NCI-H345 (cell line): ENCODE measurements around the gene KCNG4.
"Not testable (repeated sequence)": the region's sequence is repeated elsewhere in the genome, so short reads cannot be mapped to it uniquely, and the experiment has no call there.

Source experiments
- DNase-seq: peaks from one replicate; lab custom pipeline; 2025; lab: John Stamatoyannopoulos, UW

Gene KCNG4

DNA sequence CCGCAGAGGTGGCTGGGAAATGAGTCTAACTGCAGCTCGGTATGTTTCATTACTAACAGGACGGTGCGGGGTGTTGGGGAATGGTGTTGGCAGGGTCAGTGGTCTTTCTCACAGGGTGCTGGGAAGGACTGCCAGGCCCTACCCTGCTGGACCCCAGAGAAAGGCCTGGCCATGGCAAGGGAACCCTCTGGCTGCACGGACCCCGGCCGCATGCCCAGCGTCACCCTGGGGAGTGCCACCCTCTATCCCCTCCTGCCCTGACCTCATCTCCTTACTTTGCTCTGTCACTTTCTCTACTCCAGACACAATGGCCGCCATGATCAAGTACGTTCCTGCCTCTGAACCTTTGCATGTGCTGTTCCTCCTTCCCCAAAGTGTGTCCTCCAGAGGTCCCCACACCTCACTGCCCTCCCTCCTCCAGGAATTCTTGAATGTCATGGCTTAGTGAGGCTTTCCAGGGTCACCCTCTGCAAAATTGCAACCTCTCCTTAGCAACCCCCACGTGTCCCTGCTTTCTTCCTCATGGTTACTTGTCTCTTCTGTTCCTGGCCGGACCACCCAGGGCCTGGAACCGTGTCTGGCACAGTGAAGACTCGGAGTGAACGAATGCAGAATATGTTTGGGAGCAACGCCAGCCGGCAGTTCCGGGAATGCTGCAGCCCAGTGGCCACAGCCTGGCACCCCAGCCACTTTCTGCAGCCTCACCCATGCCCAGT lies 33.7 kb downstream of the KCNG4 start:
- no peak for DNase-seq

DNA sequence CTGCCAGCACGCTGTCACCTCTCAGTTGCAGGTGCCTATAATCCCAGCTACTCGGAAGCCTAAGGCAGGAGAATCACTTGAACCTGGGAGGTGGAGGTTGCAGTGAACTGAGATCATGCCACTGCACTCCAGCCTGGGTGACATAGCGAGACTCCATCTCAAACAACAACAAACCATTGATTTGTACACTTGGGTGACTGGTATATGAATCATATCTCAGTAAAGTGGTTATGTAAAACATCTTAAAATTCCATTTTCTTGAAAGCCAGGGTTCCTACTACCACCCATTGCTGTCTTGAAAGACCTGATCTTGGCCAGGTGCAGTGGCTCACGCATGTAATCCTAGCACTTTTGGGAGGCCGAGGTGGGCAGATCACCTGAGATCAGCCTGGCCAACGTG lies 34.7 kb downstream of the KCNG4 start:
- not testable (repeated sequence) for DNase-seq

- DNase-seq: not testable (repeated sequence)
Measured at GRCh38 chr16:84204551-84204950, 35.3 kb downstream of the KCNG4 start.

DNA sequence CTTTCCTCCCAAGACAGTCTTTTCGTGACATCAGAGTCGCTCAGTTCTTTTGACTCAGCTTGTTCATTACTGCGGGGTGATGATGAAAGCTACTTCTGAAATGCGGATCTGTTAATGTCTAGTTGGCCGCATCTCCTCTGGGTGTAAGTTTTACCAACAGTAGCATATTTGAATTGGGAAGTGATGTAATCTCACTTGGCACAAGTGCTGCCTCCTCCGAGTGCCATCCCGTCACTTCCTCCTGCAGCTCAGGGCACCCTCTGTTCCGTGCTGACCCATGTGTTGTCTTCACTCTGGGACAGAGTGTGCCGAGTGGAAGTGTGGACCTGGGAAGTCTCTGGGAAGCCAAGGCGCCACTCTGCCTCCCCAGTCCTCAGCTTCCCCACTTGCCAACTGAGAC lies 40.0 kb downstream of the KCNG4 start:
- no peak for DNase-seq

DNA sequence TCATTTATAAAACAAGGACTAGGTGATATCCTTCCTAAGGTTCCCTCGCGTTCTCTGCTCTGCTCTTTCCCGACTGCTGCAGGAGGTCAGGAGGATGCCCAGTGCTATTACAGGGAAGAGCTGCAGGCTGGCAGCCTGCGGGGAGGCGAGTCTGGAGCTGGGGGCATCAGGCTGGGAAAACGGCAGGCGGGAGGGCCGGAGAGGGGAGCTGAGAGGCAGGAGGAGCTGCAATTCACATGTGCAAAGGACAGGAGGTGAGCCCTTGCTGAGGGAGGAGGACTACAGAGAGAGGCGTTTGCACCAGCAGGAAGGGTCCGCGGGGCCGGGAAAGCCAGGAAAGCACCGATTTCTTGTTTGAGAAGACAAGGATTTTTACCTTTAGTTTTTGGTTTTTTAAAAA lies 40.7 kb downstream of the KCNG4 start:
- DNase-seq: no peak

DNA sequence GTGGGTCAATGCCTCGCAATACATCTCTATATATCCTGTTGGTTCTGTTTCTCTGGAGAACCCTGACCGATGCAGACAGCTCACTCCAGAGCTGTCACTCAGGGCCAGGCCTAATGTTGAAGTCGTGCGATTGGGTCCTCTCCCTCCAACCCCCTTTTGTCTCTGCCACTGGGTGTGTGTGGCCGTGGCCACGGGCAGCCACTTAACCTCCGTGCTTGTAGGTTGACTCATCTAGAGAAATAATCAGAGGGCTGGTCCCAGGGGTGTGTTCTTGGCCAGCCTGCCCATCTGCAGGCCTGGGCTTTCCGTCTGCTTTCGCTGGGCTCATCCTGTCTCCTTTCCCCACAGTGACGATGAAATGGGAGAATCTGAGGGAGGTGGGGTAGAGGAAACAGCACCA lies 41.4 kb downstream of the KCNG4 start:
- DNase-seq: no peak

DNA sequence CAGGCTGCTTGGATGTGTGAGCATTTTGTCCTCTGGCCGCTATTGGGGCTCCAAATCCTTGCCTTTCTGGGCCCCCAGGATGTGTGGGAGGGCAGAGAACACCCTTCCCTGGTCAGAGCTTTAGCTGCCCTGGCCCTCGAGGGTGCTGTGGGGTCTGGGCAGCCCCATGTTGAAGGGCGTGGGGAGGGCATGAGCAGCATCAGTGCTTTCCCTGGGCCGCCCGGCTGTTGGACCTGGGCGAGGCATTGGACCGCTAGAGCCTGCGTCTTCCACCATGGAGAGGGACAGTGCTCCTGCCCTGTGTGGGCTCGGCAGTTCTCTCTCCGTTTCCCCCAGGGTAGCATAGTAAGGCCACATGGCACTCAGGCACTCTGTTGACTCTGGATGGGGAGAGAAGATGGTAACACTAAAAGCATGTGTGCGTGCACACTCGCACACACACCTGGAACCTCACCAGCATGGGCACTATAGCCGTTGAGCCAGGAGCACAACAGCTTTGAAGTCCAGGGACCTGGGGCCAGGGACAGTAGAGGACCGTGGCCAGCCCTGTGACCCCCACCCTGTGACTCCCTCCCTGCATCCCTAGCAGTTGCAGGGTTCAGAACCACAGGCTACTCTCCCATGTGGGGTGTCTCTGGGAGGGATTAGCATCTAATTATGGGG lies 42.2 kb downstream of the KCNG4 start:
- no peak for DNase-seq

GRCh38 chr16:84196727-84197394 lies 43.0 kb downstream of the KCNG4 start:
- DNase-seq: no peak

DNA sequence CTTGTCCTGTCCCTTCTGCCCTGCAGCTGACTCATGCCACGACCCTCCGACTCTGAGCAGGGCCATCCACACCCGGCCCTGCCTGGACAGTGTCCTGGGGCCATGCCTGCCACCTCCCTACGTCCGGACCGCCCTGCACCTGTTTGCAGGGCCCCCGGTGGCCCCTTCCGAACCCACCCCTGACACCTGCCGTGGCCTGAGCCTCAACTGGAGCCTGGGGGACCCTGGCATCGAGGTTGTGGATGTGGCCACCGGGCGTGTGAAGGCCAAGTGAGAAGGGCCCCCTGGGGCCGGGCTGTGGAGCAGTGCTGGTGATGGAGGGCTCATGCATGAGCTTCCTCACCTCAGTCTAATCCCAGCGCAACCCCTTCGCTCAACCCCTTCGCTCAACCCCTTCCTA lies 43.7 kb downstream of the KCNG4 start:
- DNase-seq: no peak

GRCh38 chr16:84195201-84196093 lies 44.4 kb downstream of the KCNG4 start:
- no peak for DNase-seq

GRCh38 chr16:84194470-84195200 lies 45.2 kb downstream of the KCNG4 start:
- peak; percentile 77 for DNase-seq

- no peak for DNase-seq
Measured at GRCh38 chr16:84194018-84194417, 45.8 kb downstream of the KCNG4 start.

- no peak for DNase-seq
Measured at GRCh38 chr16:84193480-84193879, 46.3 kb downstream of the KCNG4 start.

- DNase-seq: no peak
Measured at GRCh38 chr16:84191466-84191865, 48.3 kb downstream of the KCNG4 start.

DNA sequence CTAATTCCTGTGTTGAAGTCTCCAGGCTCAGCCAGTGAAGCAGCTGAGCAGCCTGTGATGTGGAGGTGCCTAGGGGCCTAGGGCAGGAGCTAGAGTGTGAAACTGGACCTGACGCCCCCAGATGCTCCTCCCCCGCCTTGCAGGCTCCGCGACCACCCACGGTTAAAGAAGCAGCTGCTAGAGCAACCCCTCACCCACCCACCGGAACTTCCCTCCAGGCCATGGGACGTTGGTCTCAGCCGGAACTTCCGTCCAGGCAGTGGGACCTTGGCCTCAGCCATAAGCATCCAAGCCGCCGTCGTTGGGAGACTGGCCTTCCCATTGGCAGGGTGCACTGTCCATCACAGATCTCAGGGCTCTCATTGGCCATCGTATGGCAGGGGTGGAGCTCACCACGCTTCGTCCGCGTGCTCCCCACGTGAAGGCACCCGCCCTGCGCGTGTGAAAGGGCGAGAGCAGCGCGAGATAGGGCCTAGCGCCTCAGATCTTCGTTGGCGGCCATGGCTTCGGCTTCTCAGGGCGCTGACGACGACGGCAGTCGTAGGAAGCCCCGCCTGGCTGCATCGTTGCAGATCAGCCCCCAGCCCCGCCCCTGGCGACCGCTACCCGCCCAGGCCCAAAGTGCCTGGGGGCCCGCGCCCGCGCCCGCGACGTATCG lies 49.0 kb downstream of the KCNG4 start, which contains the start of gene ADAD2:
Gene ADAD2, plus strand, starts transcription at position 427 of the 658 bp plus-strand sequence. Its CDS starts 74 bp downstream, at position 501.
- no peak for DNase-seq

DNA sequence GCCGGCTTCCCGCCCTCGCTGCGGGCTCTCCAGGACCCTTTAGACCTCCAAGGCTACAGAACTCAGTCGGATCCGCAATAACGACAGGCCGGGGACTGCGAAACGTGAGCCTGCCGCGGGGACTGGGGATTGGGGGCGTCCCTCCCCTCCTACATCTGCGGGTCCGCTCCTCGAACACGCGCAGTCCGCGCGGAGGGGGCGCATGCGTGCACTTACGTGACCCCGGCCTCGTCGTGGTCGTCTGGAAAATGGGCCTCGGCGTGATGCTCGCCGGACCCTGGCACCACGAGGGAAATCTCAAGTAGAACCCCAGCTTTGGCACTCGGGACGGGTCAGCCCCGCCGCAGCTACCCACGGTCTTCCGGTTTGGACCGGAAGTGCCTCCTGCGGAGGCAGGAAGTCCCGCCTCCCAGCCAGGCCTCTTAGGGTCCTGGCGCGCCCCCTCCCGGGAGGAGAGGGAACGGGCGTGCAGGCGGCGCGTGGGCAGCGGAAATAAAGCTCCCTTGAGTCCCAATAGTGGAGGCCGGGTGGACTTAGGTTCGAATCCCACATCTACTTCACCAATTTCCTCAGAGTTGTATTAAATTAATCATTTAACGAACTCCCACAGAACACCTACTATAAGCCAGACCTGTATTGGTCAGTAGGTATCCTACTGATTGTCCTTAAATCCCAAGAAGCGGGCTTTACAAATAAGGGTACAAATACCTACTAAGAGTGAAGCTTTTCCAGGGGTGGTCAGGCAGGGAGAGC lies 53.0 kb downstream of the KCNG4 start, which contains the start of gene TAF1C:
Gene TAF1C, minus strand, starts transcription at position 373 of the 753 bp plus-strand sequence. CDS start 2,069 bp downstream, outside the sequence.
- DNase-seq: peak; percentile 89

DNA sequence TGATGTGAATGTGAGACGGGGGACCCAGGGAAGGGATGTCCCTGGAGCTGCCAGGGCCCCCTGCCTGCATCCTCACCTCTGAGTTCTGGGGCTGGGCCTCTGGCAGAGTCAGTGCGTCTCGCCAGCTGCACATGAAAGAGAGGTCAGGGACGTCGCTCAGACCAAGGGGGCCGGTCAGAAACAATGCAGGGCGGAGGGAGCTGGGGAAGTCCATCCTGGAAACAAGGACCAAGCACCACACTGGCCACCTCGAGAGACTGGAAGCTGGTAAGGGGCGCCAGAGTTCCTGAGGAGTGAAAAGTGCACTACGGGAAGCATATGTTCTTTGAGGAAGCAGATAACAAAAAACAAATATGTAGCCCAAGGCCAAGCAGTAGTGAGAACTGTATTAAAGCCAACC lies 55.0 kb downstream of the KCNG4 start:
- DNase-seq: no peak

- DNase-seq: no peak
Measured at GRCh38 chr16:84183911-84184591, 55.8 kb downstream of the KCNG4 start.

DNA sequence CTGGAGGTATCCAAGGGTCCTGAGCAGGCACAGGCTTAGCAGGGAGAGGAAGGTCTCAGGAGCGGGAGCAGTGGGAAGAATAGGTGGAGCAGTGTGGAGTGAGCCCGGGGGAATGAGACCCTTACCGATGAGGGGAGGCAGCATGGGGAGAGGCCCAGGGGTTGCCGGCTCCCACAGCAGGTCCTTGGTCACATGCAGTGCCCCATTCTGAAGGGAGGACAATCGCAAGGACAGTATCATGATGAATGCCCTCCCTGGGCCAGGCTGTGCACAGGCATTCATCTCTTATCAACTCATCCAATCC lies 56.3 kb downstream of the KCNG4 start:
- DNase-seq: no peak
